Measurements from ENCODE around the gene MYO6.
"Not testable (repeated sequence)": the region's sequence is repeated elsewhere in the genome, so short reads cannot be mapped to it uniquely, and the experiment has no call there.

Gene MYO6

DNA sequence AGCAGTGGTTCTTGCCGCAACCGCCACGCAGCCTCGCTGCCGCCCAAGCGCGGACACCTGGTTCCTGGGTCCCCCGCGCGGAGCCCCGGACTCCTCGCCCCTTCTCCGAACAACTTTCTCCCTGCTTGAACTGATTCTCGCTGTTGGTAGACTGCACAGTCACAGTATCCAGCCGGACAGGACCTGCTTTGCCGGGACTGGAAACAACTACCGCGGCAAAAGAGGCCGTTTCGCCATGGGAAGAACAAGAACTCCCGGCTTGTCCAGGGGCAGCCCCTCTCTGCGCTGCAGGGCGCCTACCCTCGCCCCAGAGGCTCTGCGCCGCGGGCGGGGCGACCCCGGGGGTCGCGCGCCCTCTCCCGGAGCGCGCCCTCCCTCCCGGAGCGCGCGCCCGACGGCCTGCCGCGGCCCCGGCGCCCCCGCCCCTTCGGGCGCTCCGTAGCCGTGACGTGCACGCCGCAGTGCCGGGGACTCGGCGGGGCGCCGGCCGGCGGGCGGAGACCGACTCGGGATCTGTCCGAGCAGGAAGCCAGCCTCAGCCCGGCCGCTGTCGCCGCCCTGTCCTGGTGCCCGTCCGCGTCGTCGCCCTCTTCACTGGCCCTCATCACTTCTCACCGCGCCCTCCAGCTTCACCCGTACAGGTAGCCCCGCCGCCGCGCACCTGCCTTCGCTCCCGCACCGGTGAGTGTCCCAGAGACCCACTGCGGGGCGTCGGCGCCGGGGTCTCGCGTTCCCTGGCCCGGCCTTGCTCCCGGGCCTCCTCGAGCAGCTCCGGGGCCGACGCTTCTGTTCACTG, at the start of gene MYO6:
Gene MYO6 (plus strand): TSS at position 497 of the 796 bp plus-strand sequence. CDS start 68,309 bp downstream, outside the sequence.
- peak; percentile 70 for DNase-seq

DNA sequence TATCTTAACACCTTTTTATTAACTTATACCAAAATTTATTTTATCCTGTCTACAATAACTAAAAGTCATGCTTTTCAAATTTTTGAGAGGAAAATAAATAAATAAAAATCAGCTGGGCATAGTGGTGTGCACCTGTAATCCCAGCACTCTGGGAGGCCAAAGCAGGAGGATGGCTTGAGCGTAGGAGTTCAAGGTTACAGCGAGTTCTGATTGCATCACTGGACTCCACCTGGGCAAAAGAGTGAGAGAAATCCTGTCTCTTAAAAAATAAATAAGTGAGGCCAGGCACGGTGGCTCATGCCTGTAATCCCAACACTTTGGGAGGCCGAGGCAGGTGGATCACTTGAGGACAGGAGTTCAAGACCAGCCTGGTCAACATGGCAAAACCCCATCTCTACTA, 40.7 kb upstream of the MYO6 start:
- DNase-seq: not testable (repeated sequence)

DNA sequence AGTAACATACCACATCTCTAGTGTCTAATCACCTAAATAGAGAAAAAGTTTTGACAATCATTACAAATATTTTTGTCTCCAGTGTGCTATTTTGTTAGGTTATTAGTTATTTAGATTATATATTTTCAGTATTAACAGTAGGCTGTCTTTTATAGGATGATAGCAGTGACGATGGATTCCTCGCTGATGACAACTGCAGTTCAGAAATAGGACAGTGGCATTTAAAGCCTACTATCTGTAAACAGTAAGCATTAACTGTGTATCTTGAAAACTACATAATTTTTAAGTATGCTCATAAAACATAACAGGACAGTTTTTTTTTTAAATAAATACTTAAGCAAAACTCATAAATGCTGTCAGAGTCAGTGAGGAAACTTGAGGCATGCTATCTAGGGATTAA, 37.9 kb upstream of the MYO6 start:
- DNase-seq: no peak

DNA sequence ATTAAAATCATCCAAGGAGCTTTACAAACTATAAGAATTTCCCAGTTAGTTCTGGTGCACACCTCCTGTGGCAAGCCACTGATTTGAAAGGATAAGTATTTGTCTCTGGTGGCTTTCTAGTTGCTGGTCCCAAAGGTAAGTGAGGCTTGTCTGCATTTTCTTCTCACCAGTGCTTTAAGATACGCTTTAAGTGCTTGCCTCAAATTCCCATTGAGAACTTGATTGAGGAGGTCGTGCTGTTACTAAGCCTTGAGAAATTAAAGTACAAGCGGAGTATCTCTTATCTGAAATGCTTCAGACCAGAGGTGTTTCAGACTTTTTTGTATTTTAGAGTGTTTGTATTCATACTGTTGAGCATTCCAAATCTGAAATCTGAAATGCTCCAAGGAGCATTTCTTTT, 29.9 kb upstream of the MYO6 start:
- DNase-seq: no peak

DNA sequence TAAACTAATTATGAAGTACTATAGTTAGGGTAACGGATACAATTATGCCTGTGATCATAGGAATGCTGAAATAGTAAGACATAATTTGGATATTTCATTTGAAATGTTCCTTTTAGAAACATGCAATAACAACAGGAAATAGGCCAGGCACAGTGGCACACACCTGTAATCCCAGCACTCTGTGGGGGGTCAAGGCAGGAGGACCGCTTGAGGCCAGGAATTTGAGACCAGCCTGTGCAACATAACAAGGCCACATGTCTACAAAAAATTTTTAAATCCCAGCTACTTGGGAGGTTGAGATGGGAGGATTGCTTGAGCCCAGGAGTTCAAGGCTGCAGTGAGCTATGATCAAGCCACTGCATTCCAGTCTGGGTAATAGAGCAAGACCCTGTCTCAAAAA, 25.7 kb upstream of the MYO6 start:
- DNase-seq: no peak

DNA sequence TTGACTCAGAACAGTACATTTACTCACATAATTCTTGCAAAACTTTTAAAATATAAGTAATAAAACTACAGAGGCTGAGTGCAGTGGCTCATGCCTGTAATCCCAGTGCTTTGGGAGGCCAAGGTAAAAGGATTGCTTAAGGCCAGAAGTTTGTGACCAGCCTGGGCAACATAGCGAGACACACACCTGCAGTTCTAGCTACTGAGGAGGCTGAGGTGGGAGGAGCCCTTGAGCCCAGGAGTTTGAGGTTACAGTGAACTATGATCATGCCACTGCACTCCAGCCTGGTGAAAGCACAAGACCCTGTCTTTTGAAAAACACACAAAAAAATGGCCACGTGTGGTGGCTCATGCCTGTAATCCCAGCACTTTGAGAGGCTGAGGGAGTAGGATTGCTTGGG, 21.8 kb upstream of the MYO6 start:
- no peak for DNase-seq

DNA sequence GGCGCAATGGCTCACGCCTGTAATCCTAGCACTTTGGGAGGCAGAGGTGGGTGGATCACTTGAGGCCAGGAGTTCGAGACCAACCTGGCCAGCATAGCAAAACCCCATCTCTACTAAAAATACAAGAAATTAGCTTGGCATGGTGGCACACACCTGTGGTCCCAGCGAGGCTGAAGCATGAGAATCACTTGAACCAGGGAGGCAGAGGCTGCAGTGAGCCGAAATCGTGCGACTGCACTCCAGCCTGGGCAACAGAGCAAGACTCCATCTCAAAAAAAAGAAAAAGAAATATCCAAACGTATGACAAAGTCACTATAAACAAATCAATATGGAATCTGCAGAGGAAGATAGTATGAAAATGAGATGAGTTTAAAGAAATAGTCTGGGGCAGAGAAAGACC, 18.0 kb upstream of the MYO6 start:
- not testable (repeated sequence) for DNase-seq

DNA sequence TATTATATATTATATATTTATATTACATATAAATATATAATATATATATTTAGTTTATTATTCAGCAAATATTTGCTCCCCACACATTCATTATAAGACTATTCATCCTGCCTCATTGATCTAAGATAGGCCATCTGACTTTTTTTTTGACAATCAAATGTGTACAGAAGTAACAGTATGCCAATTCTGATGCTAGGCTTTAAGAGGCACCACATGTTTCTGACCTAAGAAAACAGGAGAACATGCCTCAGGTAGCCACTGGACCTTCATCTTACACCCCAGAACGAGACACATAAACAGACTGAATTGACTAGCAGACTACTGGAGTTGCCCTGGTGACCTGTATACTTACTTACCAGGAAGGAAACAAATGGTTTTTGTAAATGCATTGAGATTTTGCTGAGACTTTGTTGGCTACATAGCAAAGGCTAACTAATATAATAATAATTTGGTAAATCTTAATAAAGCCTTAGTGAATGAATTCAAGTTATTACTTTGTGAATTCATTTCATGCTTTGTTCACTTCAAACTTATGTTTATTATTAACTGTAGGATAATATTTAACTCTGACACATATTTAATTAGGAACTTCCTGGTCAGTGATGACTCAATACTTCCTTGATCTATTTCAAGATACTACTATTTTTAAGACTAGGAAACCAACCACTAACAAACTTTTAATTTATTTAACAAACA, 13.4 kb upstream of the MYO6 start:
- peak; percentile 27 for DNase-seq

DNA sequence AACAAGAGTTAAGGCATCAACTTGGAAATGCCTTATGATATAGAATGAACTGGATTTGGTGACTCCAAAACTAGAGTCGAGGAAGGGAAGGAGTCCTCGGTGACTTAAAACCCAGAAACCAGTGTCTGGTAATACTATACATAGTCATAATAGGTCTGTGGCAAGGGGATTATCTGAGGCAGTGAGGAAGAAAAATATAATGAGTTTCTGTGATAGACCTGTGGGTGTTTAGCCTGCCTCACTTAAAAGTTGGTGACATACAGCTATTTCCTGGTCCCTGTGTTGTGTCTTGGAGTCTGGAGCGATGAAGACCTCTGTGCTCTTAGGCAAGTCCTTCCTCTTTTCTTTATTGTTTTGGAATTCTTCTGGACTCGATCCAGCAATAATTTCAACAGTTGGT, 5.1 kb upstream of the MYO6 start:
- DNase-seq: no peak

DNA sequence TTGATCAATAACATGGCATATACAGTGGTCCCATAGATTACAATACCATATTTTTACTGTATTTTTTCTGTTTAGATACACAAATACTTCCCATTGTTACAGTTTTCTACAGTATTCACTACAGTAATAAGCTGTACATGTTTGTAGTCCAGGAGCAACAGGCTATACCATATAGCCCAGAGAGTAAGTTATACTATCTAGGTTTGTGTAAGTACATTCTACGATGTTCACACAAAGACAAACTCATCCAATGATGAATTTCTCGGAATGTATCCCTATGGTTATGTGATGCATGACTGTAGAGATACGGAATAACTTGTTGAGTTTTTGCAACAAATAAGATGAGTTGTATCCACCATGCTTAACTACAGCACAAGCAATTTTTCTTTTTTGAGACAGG, 3.6 kb upstream of the MYO6 start:
- DNase-seq: no peak

DNA sequence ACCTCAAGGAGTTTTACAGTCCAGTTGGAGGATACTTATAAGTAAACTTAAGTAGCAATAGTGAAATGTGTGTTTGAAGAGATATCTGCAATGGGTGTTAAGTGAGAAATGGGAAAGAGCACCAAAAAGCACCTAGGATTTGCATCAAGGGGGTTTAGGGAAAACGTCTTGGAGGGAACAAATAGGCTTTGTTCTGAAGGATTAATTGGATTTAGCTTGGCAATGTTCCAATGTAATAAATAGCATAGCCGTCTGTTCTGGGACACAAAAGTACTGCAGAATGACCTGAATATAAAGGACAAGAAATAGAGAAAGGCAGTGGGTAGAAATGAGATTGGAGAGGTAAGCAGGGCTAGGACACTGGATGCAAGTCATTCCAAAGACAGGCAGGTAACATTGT, 2.8 kb upstream of the MYO6 start:
- DNase-seq: no peak

DNA sequence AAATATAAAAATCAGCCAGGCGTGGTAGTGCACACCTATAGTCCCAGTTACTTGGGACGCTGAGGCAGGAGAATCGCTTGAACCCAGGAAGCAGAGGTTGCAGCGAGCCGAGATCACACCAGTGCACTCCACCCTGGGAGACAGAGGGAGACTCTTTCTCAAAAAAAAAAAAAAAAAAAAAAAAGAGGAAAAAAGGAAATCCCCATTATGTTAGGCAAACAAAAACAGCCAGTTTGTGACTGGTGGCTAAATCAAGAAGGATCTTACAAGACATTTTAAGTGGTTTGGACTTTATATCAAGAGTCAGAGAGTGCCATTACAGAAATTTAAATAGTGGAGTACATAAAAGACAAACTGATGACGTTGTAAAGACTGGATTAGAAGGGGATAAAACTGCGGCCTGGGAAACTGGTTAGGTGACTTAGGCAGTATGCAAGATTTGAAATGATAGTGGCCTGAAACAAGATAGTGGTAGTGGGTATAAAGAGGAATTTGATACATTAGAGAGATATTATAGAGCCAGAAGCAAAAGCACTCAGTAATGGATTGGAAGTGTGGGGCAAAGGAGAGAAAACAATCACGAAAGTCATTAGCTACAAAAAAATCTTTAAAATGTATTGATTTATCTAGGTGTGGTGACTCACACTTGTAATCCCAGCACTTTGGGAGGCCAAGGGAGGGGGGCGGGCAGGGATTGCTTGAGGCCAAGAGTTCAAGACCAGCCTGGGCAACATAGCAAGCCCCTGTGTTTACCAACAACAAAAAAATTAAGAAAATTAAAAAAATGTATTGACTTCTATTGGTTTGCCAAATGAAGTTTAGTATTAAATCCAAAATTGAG, 1.7 kb upstream of the MYO6 start:
- DNase-seq: no peak

DNA sequence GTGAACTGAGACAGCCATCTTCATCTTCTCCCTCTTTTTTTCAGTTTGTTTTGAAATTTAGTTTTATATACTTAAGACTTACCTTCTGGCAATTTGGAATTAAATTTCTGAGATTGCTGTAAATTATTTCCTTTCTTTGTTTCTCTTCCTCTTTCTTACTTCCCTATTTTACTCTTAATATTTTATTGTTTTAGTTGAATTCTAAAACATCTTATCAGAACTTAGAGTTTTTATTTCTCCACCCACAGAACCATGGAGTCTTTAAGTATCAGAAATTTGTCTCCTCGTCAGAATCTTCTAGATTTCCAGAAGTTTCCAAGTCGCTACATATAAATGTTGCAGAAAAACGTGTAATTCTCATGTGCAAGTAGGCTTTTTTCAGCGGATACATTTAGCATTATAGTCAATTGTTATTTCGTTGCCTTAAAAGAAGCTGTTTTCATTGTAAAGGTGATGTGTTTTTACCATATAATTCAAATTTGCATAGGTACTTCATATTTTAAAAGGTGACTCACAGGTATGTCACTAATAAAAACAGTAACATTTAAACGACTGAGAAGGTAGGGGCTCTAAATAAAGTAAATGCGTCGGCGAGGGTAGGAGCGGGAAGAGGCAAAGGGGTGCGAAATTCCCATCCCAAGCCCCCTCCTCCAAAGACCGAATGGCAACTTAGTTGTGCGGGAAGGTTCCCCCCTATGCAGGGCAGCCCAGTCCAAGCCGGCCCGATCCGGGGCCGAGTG, 866 bp upstream of the MYO6 start:
- DNase-seq: peak; percentile 39

DNA sequence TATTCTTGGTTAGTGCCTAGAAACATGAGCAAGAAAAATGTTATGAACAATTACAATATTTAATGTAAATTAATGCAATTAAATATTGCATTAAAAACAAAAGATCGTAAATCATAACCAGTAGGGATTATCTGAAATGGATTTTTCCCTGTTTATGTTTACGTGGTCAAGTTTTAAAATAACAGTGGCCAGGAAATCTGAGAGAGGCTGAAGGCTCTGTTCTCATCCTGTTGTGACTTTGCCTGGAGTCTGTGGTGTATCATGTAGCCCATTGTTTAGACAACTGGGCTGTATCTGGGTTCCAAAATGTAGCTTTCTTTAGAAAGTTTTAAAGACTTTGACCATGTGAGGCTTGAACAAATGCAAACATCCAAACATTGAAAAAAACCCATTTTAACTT, 2.4 kb downstream of the MYO6 start:
- DNase-seq: no peak

DNA sequence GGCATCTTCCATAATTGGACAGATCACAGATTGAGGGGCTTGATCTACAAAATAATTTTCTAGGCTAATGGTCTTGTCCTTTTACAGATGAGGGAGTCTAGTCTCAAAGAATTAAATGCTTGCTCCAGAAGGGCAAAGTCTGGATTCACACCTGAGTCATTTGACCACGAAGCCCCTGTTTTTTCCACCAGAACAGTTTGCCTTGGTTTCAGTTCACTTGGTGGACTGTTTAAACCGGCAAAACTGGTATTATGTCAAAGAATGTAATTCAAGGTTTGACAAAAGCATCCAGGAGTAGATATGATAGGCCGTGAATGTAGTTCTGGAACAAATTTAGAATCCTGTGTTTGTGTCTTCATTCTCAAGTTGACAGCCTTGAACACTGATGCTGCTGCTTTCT, 3.3 kb downstream of the MYO6 start:
- no peak for DNase-seq

DNA sequence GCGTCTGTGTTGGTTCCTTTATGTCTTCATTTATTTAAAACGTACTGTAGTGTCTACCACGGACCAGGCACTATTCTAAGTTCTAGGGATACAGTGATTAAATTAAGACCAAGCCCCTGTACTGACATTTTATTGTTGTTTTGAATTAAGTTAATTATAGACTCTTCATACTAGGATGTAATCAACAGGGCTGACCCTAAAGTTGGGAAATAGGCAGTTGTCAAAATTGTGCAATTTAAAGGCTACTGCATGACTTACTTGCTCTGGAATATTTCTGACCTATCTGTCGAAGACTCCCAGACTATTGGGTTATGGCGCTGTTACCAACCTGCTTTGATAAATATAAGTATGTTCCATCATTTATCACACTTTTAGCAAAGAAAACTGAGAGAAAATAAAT, 6.7 kb downstream of the MYO6 start:
- DNase-seq: no peak

DNA sequence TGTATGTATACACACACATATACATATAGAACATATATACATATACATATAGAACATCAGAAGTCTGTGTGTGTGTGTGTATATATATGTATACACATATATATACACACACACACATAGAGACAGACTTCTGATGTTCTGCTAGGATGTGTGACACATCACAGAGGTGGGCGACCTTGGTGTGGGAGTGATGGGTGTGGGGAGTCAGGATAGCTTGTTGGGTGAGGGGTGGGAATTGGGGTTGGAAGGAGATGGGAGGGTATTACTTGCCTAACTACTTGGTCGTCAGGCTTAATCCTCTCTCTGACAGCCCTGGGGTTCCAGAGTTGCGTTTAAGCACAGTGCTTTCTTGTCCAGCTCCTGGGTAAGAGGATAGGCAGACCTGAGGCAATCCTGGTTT, 8.3 kb downstream of the MYO6 start:
- no peak for DNase-seq

DNA sequence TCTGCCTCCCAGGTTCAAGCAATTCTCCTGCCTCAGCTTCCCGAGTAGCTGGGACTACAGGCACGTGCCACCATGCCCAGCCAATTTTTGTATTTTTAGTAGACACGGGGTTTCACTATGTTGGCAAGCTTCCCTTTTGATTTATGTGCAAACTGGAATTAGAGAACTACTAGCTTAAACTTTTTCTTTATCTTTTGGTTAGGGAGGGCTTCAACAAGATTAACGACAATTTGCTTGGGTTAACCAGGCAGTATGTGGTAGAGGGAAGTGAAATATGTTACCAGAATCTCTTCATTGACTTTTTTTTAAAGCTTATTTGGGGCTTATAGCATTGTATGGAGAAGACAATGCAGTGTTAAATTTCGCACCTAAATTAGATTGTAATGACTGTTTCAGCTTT, 9.0 kb downstream of the MYO6 start:
- DNase-seq: peak; percentile 31

DNA sequence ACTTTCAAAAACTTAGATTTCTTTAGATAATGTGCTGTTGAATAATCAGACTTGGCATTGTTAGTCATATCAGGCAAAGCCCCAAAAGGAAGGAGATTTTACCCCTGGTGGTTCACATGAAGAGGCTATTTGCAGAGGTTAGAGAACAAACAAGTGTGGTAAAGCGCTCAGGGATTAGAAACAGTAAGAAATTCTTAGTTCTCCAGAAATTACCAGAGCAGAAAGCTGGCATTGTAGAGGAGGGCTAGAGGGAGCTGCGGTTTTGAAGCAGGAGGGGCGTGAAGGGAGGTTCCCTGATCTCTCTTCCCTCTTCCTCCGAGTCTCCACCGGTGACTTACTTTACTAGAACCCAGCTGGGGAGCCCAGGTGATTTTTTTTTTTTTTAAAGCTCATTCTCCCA, 10.2 kb downstream of the MYO6 start:
- no peak for DNase-seq

DNA sequence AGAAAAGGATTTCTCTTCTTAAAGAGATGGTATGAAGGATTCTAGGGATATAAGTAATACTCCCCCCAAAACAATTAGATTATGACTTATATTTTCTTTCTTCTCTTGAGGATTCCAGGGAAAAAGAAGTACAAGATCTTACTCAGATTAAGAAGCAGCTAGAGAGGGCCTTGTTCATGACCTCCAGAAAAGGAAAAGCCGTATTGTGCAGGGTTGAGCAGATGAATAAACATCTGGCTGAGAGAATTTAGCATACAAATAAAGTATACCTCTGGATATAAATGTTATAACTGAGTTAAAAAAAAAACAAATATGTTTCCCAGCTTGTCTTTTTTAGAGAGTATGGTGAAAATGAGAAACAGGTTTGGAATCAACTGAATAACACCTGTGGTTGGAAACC, 11.3 kb downstream of the MYO6 start:
- DNase-seq: no peak

DNA sequence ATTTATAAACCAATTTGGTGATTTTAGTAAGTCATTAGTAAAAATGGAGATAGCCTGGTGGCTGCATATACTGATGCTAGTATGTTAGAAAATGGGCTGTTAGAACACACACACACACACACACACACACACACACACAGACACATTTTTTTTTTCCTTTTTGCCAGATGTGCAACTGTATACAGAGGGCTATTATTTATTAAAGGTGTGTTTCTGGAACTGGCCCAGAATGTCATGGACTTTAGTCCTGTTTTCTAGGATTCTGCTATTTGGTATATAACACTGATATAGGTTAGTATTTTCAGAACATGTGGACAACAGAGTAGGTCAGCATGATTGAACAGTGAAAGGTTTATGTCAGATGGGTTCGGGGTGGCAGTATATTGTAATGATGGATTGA, 12.4 kb downstream of the MYO6 start:
- DNase-seq: no peak

DNA sequence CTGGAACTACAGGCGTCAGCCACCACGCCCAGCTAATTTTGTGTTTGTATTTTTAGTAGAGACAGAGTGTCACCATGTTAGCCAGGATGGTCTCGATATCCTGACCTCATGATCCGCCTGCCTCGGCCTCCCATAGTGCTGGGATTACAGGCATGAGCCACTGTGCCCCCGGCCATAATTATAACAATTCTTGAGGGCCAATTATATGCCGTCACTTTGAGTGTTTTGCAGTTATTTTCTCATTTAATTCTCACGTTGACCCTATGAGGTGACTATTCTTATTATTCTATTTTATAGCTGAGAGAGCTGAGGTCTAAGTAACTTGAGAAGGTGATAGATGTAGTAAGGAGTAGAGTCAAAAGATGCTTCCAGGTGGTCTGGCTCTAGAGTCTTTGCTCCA, 13.0 kb downstream of the MYO6 start:
- DNase-seq: no peak

DNA sequence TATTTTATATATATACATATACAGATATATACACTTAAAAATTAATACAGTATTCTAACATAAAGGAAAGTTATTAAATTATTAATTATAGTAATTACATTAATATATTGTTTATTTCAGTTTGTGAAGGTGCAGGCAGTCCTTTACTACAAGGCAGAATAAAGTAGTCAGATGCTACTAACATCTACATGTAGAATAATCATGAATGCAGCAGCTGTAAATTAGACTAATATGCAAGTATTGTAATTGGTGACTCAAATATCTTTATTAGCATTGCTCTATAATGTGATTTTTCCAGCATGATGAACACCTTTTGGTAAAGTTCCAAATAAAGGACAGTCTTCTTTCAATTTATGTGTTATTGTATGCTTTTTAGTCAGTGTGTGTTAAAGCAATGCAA, 17.3 kb downstream of the MYO6 start:
- DNase-seq: no peak
